Measurements from ENCODE around the gene CFAP90. TPM values are rescaled to one million over a fixed set of nuclear protein-coding genes. Genes with fewer than 3 reads are reported as not detected.

Gene CFAP90
- total and polyA plus RNA-seq, 5 donors = 0.05 to 0.33 (median 0.16) TPM; not detected in 1

Other genes starting within 250 kb of the CFAP90 start
- gene FASTKD3, start 17.9 kb upstream of the CFAP90 start, total RNA-seq = 1 to 10 TPM; 3.5 to 5.8 (median 4.7) TPM
- 6.2 TPM for gene FASTKD3, start 17.9 kb upstream of the CFAP90 start, polyA plus RNA-seq
- 10 to 100 TPM; 25.0 to 41.1 (median 34.1) TPM for gene MTRR, start 18.0 kb upstream of the CFAP90 start, total RNA-seq
- 15.0 TPM for gene MTRR, start 18.0 kb upstream of the CFAP90 start, polyA plus RNA-seq